H9 (cell line): ENCODE measurements around the gene ANKRA2. TPM values are rescaled to one million over a fixed set of nuclear protein-coding genes. Genes with fewer than 3 reads are reported as not detected.

Source experiments
- DNase-seq: peaks from one replicate; pipeline ENCODE4 v3.0.0-alpha.2; 2017
- H2AFZ ChIP-seq: one replicate; pipeline ENCODE4 v1.6.1; 2013; ENCODE audit warnings: mild to moderate bottlenecking, low read length, control low read depth, moderate library complexity
- H2AK5ac ChIP-seq: 2 replicates; pipeline ENCODE4 v1.6.1; 2013; ENCODE audit warnings: low read length, control low read depth, mixed read lengths; ENCODE audit not compliant: insufficient read length
- H2BK120ac ChIP-seq: one replicate; pipeline ENCODE4 v1.6.1; 2013; ENCODE audit warnings: low read depth, mild to moderate bottlenecking, low read length, control low read depth, inconsistent platforms; ENCODE audit not compliant: poor library complexity, severe bottlenecking
- H2BK12ac ChIP-seq: 2 replicates; pipeline ENCODE4 v1.6.1; 2013; ENCODE audit warnings: low read length, control low read depth, mixed read lengths, low read depth; ENCODE audit not compliant: insufficient read length
- H2BK15ac ChIP-seq: 2 replicates; pipeline ENCODE4 v1.6.1; 2013; ENCODE audit warnings: low read depth, low read length, control low read depth
- H2BK20ac ChIP-seq: one replicate; pipeline ENCODE4 v1.6.1; 2013; ENCODE audit warnings: low read depth, mild to moderate bottlenecking, low read length, control low read depth, inconsistent platforms; ENCODE audit not compliant: poor library complexity, severe bottlenecking
- H2BK5ac ChIP-seq: 2 replicates; pipeline ENCODE4 v1.6.1; 2013; ENCODE audit warnings: low read length, control low read depth, mixed read lengths; ENCODE audit not compliant: insufficient read length
- H3K14ac ChIP-seq: 2 replicates; pipeline ENCODE4 v1.6.1; 2013; ENCODE audit warnings: low read length, control low read depth; ENCODE audit not compliant: insufficient read depth
- H3K18ac ChIP-seq: 2 replicates; pipeline ENCODE4 v1.6.1; 2013; ENCODE audit warnings: low read depth, mild to moderate bottlenecking, mixed read lengths, low read length, control low read depth; ENCODE audit not compliant: insufficient read length
- H3K23ac ChIP-seq: 2 replicates; pipeline ENCODE4 v1.6.1; 2013; ENCODE audit warnings: low read length, control low read depth, mixed read lengths, low read depth; ENCODE audit not compliant: insufficient read length
- H3K23me2 ChIP-seq: 2 replicates; pipeline ENCODE4 v1.6.1; 2013; ENCODE audit warnings: low read depth, mild to moderate bottlenecking, mixed read lengths, low read length, control low read depth; ENCODE audit not compliant: insufficient read length, poor library complexity, severe bottlenecking
- H3K27ac ChIP-seq: 2 replicates; pipeline ENCODE4 v1.5.1; 2013; ENCODE audit warnings: low read length, control low read depth, mixed read lengths, low read depth; ENCODE audit not compliant: insufficient read length
- H3K27me3 ChIP-seq: 2 replicates; pipeline ENCODE4 v1.6.1; 2013; ENCODE audit warnings: low read length, control low read depth, inconsistent platforms; ENCODE audit not compliant: insufficient read depth
- H3K4ac ChIP-seq: 2 replicates; pipeline ENCODE4 v1.6.1; 2013; ENCODE audit warnings: low read depth, mild to moderate bottlenecking, control low read depth, inconsistent platforms, low read length, moderate library complexity
- H3K4me1 ChIP-seq: 2 replicates; pipeline ENCODE4 v1.6.1; 2013; ENCODE audit warnings: low read length, control low read depth, inconsistent platforms; ENCODE audit not compliant: insufficient read depth
- H3K4me2 ChIP-seq: 2 replicates; pipeline ENCODE4 v1.6.1; 2013; ENCODE audit warnings: low read length, control low read depth, mixed read lengths; ENCODE audit not compliant: insufficient read length, insufficient read depth
- H3K56ac ChIP-seq: 2 replicates; pipeline ENCODE4 v1.6.1; 2013; ENCODE audit warnings: low read depth, mild to moderate bottlenecking, mixed read lengths, low read length, control low read depth; ENCODE audit not compliant: insufficient read length
- H3K79me1 ChIP-seq: 2 replicates; pipeline ENCODE4 v1.6.1; 2013; ENCODE audit warnings: low read depth, mild to moderate bottlenecking, moderate library complexity, low read length, control low read depth, inconsistent platforms; ENCODE audit not compliant: insufficient read depth, poor library complexity, severe bottlenecking
- H3K79me2 ChIP-seq: 2 replicates; pipeline ENCODE4 v1.6.1; 2013; ENCODE audit warnings: low read length, control low read depth, inconsistent platforms; ENCODE audit not compliant: insufficient read depth
- H3K9ac ChIP-seq: 2 replicates; pipeline ENCODE4 v1.6.1; 2013; ENCODE audit warnings: low read length, control low read depth, mixed read lengths; ENCODE audit not compliant: insufficient read length; ENCODE audit errors: extremely low read depth
- H3K9me3 ChIP-seq: one replicate; pipeline ENCODE4 v1.6.1; 2013; ENCODE audit warnings: low read depth, low read length, inconsistent platforms; ENCODE audit not compliant: control insufficient read depth
- H3T11ph ChIP-seq: one replicate; pipeline ENCODE4 v1.6.1; 2013; ENCODE audit warnings: mild to moderate bottlenecking, low read length, control low read depth, inconsistent platforms
- H4K20me1 ChIP-seq: one replicate; pipeline ENCODE4 v1.6.1; 2013; ENCODE audit not compliant: control insufficient read depth, insufficient read length, insufficient read depth
- H4K5ac ChIP-seq: 2 replicates; pipeline ENCODE4 v1.6.1; 2013; ENCODE audit warnings: low read depth, mild to moderate bottlenecking, mixed read lengths, low read length, control low read depth; ENCODE audit not compliant: insufficient read length
- H4K8ac ChIP-seq: replicated peaks from 2 replicates; pipeline ENCODE4 v1.6.1; 2013; ENCODE audit warnings: low read length, control low read depth, mixed read lengths, low read depth; ENCODE audit not compliant: insufficient read length
- H4K91ac ChIP-seq: 2 replicates; pipeline ENCODE4 v1.6.1; 2013; ENCODE audit warnings: low read depth, mild to moderate bottlenecking, moderate library complexity, mixed read lengths, low read length, control low read depth; ENCODE audit not compliant: insufficient read length
- H3K27ac Mint-ChIP-seq, 3 experiments: 2 replicates in 2 of 3; 3 replicates in 1 of 3; pipeline ENCODE4 v1.8.0; 2020 to 2021; ENCODE audit warnings: mixed read lengths in 3 of 3, mild to moderate bottlenecking in 1 of 3, moderate library complexity in 1 of 3
- H3K27me3 Mint-ChIP-seq: 2 replicates; pipeline ENCODE4 v1.8.0; 2021; ENCODE audit warnings: low read depth, mild to moderate bottlenecking, moderate library complexity, mixed read lengths
- H3K36me3 Mint-ChIP-seq, 3 experiments: 2 replicates in 2 of 3; 3 replicates in 1 of 3; pipeline ENCODE4 v1.8.0; 2020 to 2021; ENCODE audit warnings: low read depth in 3 of 3, mixed read lengths in 3 of 3; ENCODE audit not compliant: insufficient read depth in 1 of 3
- H3K4me1 Mint-ChIP-seq, 2 experiments: 2 replicates each; pipeline ENCODE4 v1.8.0; 2020; ENCODE audit warnings: mixed read lengths in 2 of 2
- H3K4me3 Mint-ChIP-seq, 2 experiments: 2 replicates in 1 of 2; 3 replicates in 1 of 2; pipeline ENCODE4 v1.8.0; 2020 to 2021; ENCODE audit warnings: mild to moderate bottlenecking in 2 of 2, mixed read lengths in 2 of 2, moderate library complexity in 1 of 2
- H3K9me3 Mint-ChIP-seq, 2 experiments: 2 replicates in 1 of 2; 3 replicates in 1 of 2; pipeline ENCODE4 v1.8.0; 2020; ENCODE audit warnings: mild to moderate bottlenecking in 2 of 2, mixed read lengths in 2 of 2, moderate library complexity in 1 of 2
- CTCF ChIP-seq: fragments of 200-600 bp; sonication (generic); conservative IDR thresholded peaks from 3 replicates; pipeline ENCODE4 v1.8.0; 2021; ENCODE audit warnings: antibody characterized with exemption, mild to moderate bottlenecking
- WGBS: extraction: QIAGEN DNeasy Blood & Tissue Kit; methylation state at CpG from one replicate; pipeline ENCODE4 v1.1.7; 2013; ENCODE audit warnings: missing lambda C conversion rate, low lambda C conversion rate, mixed read lengths; ENCODE audit not compliant: insufficient read length; ENCODE audit errors: extremely low coverage; 5-methylcytosine and 5-hydroxymethylcytosine counted together
- total RNA-seq: library from RNA; stranded (reverse); gene quantifications from 2 replicates; pipeline ENCODE4 v1.2.1, GENCODE V29; 2021

Gene ANKRA2
- total RNA-seq, 1 experiment from 2014 or later, result 8.9 TPM

- Mint-ChIP-seq H3K4me1 (peaks cover 2 to 9% of the 10 kb centered on the region in 2 experiments; a peak in 3 of 4 replicates), H3K9me3 (no peaks in the 10 kb centered on the region), H3K4me3 (no peak overlapping the region), H3K36me3 (no peaks in the 10 kb centered on the region), H3K27ac (no peak overlapping the region), H3K27me3 (peaks cover 7% of the 10 kb centered on the region)
- Histone ChIP-seq H4K91ac (no peak overlapping the region), H2BK120ac (no peak overlapping the region), H2AK5ac (no peak overlapping the region), H3K4me1 (no peaks in the 10 kb centered on the region; the same call in 1 of the 2 replicates), H2BK5ac (no peak overlapping the region), H3K27ac (no peak overlapping the region), H2AFZ (no peak overlapping the region), H2BK12ac (no peak overlapping the region), H3K79me1 (no peaks in the 10 kb centered on the region), H3K23ac (no peak overlapping the region), H2BK15ac (no peak overlapping the region), H4K8ac (no peak overlapping the region), H3K9ac (no peak overlapping the region), H3K9me3 (no peaks in the 10 kb centered on the region), H3K18ac (no peak overlapping the region), H3T11ph (no peak overlapping the region), H3K56ac (no peak overlapping the region), H4K20me1 (no peaks in the 10 kb centered on the region), H3K27me3 (no peaks in the 10 kb centered on the region; the same call in 1 of the 2 replicates), H4K5ac (no peak overlapping the region), H3K23me2 (no peaks in the 10 kb centered on the region), H3K4me2 (no peak overlapping the region), H3K14ac (no peak overlapping the region), H3K79me2 (no peaks in the 10 kb centered on the region), H3K4ac (no peak overlapping the region), H2BK20ac (no peak overlapping the region)
- WGBS, result no CpG with 5 or more reads among the region's 4 CpGs
- DNase-seq, result no peak
- TF ChIP-seq CTCF, result no peak
These were observed 23.4 kb downstream of the ANKRA2 start for GRCh38 chr5:73542020-73542419.
